WTC11 (cell line): Measurements from ENCODE around the gene ADK. TPM values are rescaled to one million over a fixed set of nuclear protein-coding genes. Genes with fewer than 3 reads are reported as not detected.

ENCODE experiments used
- ATAC-seq: fragments of 200-7000 bp; cut with Tn5 transposase; 2 replicates; pipeline ENCODE4 v1.10.0; 2021; ENCODE audit warnings: mild to moderate bottlenecking, moderate library complexity
- CTCF ChIA-PET: fragments of 300-600 bp; sonication (Branson Sonifier 250); formaldehyde crosslinking; loops from one replicate; lab custom pipeline; 2021; ENCODE audit warnings: antibody characterized with exemption; lab: Charles Lee
- POLR2A ChIA-PET: fragments of 350-600 bp; sonication (Branson Sonifier 250); formaldehyde crosslinking; loops from one replicate; lab custom pipeline; 2021; ENCODE audit warnings: antibody characterized with exemption; lab: Charles Lee
- DNase-seq: peaks from one replicate; pipeline ENCODE4 v3.0.0; 2021; ENCODE audit warnings: low spot score
- H3K27ac Mint-ChIP-seq: 2 replicates; pipeline ENCODE4 v1.8.0; 2021; ENCODE audit warnings: mixed read lengths
- H3K27me3 Mint-ChIP-seq: 2 replicates; pipeline ENCODE4 v1.8.0; 2021; ENCODE audit warnings: low read depth, mild to moderate bottlenecking, moderate library complexity, mixed read lengths
- H3K36me3 Mint-ChIP-seq: 2 replicates; pipeline ENCODE4 v1.8.0; 2021; ENCODE audit warnings: mixed read lengths
- H3K4me1 Mint-ChIP-seq: 2 replicates; pipeline ENCODE4 v1.8.0; 2022; ENCODE audit warnings: mixed read lengths
- H3K4me3 Mint-ChIP-seq: 2 replicates; pipeline ENCODE4 v1.8.0; 2021; ENCODE audit warnings: mild to moderate bottlenecking, moderate library complexity, mixed read lengths
- H3K9me3 Mint-ChIP-seq: 2 replicates; pipeline ENCODE4 v1.8.0; 2021; ENCODE audit warnings: mixed read lengths
- ATF1 ChIP-seq: sonication (generic); formaldehyde crosslinking; IDR thresholded peaks from 2 replicates; pipeline ENCODE4 v1.8.1; 2023; ENCODE audit warnings: mild to moderate bottlenecking, moderate library complexity, missing genetic modification reagents
- GABPB1 ChIP-seq: sonication (generic); formaldehyde crosslinking; IDR thresholded peaks from 2 replicates; pipeline ENCODE4 v1.8.1; 2023; ENCODE audit warnings: mild to moderate bottlenecking, missing genetic modification reagents
- OVOL2 ChIP-seq: fragments of 250-450 bp; sonication (Bioruptor Pico); IDR thresholded peaks from 2 replicates; pipeline ENCODE4 v1.9.0; 2021; ENCODE audit warnings: mild to moderate bottlenecking, borderline replicate concordance
- PRRX2 ChIP-seq: fragments of 250-450 bp; sonication (Bioruptor Pico); IDR thresholded peaks from 2 replicates; pipeline ENCODE4 v1.8.0; 2021; ENCODE audit warnings: mild to moderate bottlenecking
- SOX15 ChIP-seq: fragments of 250-450 bp; sonication (Bioruptor Pico); IDR thresholded peaks from 2 replicates; pipeline ENCODE4 v1.9.0; 2021; ENCODE audit warnings: mild to moderate bottlenecking
- ZNF423 ChIP-seq: fragments of 250-450 bp; sonication (Bioruptor Pico); IDR thresholded peaks from 2 replicates; pipeline ENCODE4 v2.1.2; 2022; ENCODE audit warnings: mild to moderate bottlenecking, moderate library complexity
- total RNA-seq: library from RNA; stranded (reverse); gene quantifications from 3 replicates; pipeline ENCODE4 v1.2.3, GENCODE V29; 2021
- TF ChIP-seq, protein P1 (sequence below): sonication (generic); formaldehyde crosslinking; IDR thresholded peaks from 2 replicates; pipeline ENCODE4 v1.8.1; 2022; ENCODE audit warnings: missing genetic modification reagents, borderline replicate concordance
- TF ChIP-seq, protein P2 (sequence below): fragments of 250-450 bp; sonication (Bioruptor Pico); IDR thresholded peaks from 2 replicates; pipeline ENCODE4 v1.9.0; 2021; ENCODE audit warnings: mild to moderate bottlenecking, borderline replicate concordance
- TF ChIP-seq, protein P3 (sequence below): sonication (generic); formaldehyde crosslinking; IDR thresholded peaks from 2 replicates; pipeline ENCODE4 v1.8.0; 2022; ENCODE audit warnings: mild to moderate bottlenecking, missing genetic modification reagents
- TF ChIP-seq, protein P4 (sequence below): sonication (generic); formaldehyde crosslinking; IDR thresholded peaks from 2 replicates; pipeline ENCODE4 v1.8.1; 2023; ENCODE audit warnings: mild to moderate bottlenecking, missing genetic modification reagents, borderline replicate concordance

The ADK gene
- total RNA-seq, 1 experiment from 2014 or later, result 32.7 TPM

DNA sequence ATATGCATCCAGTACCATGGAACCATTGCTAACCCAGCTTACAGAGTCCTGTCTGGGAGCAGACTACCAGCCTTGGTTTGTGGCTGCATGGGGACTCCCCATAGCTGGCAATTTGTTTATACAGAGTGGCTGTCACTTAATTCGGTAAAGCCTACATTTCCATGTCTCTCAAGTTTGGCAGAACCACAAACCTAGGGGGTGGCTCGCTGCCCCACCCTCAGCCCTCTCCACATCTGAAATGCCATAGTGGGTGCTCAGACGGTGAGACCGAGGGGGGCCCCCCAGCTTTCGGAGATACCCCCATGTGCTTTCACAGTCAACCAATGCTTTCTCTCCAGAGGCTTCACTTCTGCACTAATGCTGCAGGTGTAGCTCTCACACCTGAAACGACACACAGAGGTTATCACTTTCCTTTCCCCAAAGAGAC lies 599.8 kb downstream of the ADK start (continued):
- no peak for TF ChIP-seq PRRX2 (CRISPR knock-in tag)
- TF ChIP-seq, protein P1, sequence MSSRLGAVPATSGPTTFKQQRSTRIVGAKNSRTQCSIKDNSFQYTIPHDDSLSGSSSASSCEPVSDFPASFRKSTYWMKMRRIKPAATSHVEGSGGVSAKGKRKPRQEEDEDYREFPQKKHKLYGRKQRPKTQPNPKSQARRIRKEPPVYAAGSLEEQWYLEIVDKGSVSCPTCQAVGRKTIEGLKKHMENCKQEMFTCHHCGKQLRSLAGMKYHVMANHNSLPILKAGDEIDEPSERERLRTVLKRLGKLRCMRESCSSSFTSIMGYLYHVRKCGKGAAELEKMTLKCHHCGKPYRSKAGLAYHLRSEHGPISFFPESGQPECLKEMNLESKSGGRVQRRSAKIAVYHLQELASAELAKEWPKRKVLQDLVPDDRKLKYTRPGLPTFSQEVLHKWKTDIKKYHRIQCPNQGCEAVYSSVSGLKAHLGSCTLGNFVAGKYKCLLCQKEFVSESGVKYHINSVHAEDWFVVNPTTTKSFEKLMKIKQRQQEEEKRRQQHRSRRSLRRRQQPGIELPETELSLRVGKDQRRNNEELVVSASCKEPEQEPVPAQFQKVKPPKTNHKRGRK, result no peak

DNA sequence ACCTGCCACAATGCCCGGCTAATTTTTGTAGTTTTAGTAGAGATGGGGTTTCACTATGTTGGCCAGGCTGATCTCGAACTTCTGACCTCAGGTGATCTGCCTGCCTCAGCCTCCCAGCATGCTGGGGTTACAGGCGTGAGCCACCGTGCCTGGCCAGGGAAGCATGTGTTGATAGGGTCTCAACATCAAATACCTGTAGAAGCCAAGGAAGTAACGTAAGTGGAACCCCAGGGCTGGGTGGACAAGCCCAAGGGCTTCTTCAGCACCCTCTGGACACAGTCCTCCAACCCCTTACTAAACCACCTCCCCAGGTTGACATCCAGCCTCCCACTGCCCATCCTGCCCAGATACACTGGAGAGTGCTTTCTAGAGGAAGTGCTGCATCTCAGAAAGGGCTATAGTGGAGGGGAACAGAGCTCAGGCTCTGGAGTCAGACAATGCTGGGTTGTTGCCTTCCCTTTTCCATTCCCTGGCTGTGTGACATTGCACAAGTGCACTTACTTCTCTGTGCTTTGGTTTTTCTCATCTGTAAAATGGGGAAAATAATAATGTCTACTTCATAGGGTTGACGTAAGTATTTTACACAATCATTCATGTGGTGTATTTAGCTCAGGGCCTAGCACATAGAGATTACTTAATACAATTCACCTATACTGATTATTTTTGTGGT lies 601.5 kb downstream of the ADK start:
- TF ChIP-seq, protein P2, sequence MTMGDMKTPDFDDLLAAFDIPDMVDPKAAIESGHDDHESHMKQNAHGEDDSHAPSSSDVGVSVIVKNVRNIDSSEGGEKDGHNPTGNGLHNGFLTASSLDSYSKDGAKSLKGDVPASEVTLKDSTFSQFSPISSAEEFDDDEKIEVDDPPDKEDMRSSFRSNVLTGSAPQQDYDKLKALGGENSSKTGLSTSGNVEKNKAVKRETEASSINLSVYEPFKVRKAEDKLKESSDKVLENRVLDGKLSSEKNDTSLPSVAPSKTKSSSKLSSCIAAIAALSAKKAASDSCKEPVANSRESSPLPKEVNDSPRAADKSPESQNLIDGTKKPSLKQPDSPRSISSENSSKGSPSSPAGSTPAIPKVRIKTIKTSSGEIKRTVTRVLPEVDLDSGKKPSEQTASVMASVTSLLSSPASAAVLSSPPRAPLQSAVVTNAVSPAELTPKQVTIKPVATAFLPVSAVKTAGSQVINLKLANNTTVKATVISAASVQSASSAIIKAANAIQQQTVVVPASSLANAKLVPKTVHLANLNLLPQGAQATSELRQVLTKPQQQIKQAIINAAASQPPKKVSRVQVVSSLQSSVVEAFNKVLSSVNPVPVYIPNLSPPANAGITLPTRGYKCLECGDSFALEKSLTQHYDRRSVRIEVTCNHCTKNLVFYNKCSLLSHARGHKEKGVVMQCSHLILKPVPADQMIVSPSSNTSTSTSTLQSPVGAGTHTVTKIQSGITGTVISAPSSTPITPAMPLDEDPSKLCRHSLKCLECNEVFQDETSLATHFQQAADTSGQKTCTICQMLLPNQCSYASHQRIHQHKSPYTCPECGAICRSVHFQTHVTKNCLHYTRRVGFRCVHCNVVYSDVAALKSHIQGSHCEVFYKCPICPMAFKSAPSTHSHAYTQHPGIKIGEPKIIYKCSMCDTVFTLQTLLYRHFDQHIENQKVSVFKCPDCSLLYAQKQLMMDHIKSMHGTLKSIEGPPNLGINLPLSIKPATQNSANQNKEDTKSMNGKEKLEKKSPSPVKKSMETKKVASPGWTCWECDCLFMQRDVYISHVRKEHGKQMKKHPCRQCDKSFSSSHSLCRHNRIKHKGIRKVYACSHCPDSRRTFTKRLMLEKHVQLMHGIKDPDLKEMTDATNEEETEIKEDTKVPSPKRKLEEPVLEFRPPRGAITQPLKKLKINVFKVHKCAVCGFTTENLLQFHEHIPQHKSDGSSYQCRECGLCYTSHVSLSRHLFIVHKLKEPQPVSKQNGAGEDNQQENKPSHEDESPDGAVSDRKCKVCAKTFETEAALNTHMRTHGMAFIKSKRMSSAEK (CRISPR knock-in tag), result no peak
- TF ChIP-seq ATF1 (CRISPR knock-in tag) (no peak), ZNF423 (no peak), GABPB1 (no peak), OVOL2 (CRISPR knock-in tag) (no peak), SOX15 (CRISPR knock-in tag) (no peak)
- no peaks in the 10 kb centered on the region for H3K9me3 Mint-ChIP-seq
- no peak overlapping the region for H3K27ac Mint-ChIP-seq
- H3K4me3 Mint-ChIP-seq, result no peak overlapping the region
- no peaks in the 10 kb centered on the region for H3K27me3 Mint-ChIP-seq
- H3K36me3 Mint-ChIP-seq, result no peaks in the 10 kb centered on the region
- H3K4me1 Mint-ChIP-seq, result peaks cover 9% of the 10 kb centered on the region
- ATAC-seq (no peak), DNase-seq (no peak)
- POLR2A ChIA-PET, result no interaction called here
- CTCF ChIA-PET, result no interaction called here

DNA sequence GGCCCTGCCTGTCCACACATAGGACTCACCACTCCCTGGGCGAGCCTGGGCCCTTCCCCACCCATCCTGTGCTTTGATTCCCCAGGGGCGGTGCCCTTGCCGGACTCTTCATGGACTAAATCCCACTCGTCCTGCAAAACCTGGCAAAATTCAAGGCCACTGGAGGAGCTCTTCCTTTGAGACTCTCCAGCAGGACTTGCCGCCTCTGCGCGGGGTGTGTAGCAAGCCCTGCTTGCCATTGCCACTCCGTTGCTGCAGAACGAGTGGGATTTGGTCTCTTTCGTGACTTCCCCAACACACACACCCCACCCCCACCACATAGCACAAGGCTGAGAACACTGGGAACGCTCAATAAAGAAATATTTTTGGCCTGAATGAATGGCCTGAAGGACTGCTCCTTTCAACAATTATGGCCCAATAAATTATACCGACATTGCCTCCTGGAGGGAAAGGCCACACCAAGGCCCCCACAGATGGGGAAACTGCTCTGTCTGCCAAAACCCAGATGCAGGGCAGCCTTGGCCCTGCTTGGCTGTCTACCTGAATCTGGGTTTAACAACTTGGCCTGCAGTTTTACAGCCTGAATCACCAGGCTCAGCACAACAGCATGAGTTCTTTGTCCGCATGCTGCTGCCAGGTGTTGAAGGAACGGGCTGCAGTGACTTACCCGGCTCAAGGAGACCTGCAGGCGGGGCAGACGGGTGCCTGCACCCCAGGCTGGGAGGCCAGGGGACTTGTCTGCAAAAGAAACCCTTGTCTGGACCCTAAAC lies 602.6 kb downstream of the ADK start:
- H3K36me3 Mint-ChIP-seq, result no peaks in the 10 kb centered on the region
- H3K9me3 Mint-ChIP-seq, result no peaks in the 10 kb centered on the region
- no peak for DNase-seq
- no peak overlapping the region for H3K4me3 Mint-ChIP-seq
- peak; percentile 70 for ATAC-seq
- H3K4me1 Mint-ChIP-seq, result peaks cover 9% of the 10 kb centered on the region
- POLR2A ChIA-PET, result no interaction called here
- TF ChIP-seq, protein P3, sequence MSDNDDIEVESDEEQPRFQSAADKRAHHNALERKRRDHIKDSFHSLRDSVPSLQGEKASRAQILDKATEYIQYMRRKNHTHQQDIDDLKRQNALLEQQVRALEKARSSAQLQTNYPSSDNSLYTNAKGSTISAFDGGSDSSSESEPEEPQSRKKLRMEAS (CRISPR knock-in tag), result peak; percentile 48; the same call in 1 of the 2 replicates
- TF ChIP-seq, protein P4, sequence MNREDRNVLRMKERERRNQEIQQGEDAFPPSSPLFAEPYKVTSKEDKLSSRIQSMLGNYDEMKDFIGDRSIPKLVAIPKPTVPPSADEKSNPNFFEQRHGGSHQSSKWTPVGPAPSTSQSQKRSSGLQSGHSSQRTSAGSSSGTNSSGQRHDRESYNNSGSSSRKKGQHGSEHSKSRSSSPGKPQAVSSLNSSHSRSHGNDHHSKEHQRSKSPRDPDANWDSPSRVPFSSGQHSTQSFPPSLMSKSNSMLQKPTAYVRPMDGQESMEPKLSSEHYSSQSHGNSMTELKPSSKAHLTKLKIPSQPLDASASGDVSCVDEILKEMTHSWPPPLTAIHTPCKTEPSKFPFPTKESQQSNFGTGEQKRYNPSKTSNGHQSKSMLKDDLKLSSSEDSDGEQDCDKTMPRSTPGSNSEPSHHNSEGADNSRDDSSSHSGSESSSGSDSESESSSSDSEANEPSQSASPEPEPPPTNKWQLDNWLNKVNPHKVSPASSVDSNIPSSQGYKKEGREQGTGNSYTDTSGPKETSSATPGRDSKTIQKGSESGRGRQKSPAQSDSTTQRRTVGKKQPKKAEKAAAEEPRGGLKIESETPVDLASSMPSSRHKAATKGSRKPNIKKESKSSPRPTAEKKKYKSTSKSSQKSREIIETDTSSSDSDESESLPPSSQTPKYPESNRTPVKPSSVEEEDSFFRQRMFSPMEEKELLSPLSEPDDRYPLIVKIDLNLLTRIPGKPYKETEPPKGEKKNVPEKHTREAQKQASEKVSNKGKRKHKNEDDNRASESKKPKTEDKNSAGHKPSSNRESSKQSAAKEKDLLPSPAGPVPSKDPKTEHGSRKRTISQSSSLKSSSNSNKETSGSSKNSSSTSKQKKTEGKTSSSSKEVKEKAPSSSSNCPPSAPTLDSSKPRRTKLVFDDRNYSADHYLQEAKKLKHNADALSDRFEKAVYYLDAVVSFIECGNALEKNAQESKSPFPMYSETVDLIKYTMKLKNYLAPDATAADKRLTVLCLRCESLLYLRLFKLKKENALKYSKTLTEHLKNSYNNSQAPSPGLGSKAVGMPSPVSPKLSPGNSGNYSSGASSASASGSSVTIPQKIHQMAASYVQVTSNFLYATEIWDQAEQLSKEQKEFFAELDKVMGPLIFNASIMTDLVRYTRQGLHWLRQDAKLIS, result no peak
- CTCF ChIA-PET, result interaction anchor here (1.0 kb wide), 1 partner anchor 347 kb away, joined by 3 read pairs; no protein-coding TSS in a partner anchor
- H3K27ac Mint-ChIP-seq, result no peak overlapping the region
- no peaks in the 10 kb centered on the region for H3K27me3 Mint-ChIP-seq
